Erythroblast (primary cell): Measurements from ENCODE around the gene TBC1D2B.

ENCODE experiments used
- GATA1 ChIP-seq: IDR thresholded peaks from 2 replicates; pipeline ENCODE4 v1.6.1; 2011; ENCODE audit warnings: low read depth, mild to moderate bottlenecking, control low read depth, low read length, moderate library complexity
- POLR2A ChIP-seq: IDR thresholded peaks from 2 replicates; pipeline ENCODE4 v1.6.1; 2011; ENCODE audit warnings: mild to moderate bottlenecking, low read length

- no peak for TF ChIP-seq POLR2A
- no peak for TF ChIP-seq GATA1
These were observed 53.5 kb downstream of the TBC1D2B start for GRCh38 chr15:78023865-78024518.
